Left hindlimb (tissue), 1 donor: ENCODE data around the gene GIMAP7.
"Not testable (repeated sequence)": the region's sequence is repeated elsewhere in the genome, so short reads cannot be mapped to it uniquely, and the experiment has no call there.

ENCODE experiments used
- DNase-seq: peaks from one replicate; pipeline ENCODE4 v3.0.0-alpha.2; 2018

GIMAP7 gene

GRCh38 chr7:150514748-150515222 is at the start of gene GIMAP7:
Gene GIMAP7, plus strand, starts transcription at chr7:150514872. Its CDS starts 5,103 bp downstream, at chr7:150519975.
- DNase-seq: no peak

GRCh38 chr7:150464962-150465361 is 49.7 kb upstream of the GIMAP7 start:
- DNase-seq: no peak

- DNase-seq: no peak
These were observed 49.3 kb upstream of the GIMAP7 start for GRCh38 chr7:150465414-150465813.

GRCh38 chr7:150466477-150466876 is 48.2 kb upstream of the GIMAP7 start:
- no peak for DNase-seq

GRCh38 chr7:150468241-150468640 is 46.4 kb upstream of the GIMAP7 start:
- no peak for DNase-seq

GRCh38 chr7:150471886-150472285 is 42.8 kb upstream of the GIMAP7 start:
- no peak for DNase-seq

GRCh38 chr7:150473902-150474301 is 40.8 kb upstream of the GIMAP7 start:
- no peak for DNase-seq

- DNase-seq: no peak
These were observed 38.4 kb upstream of the GIMAP7 start for GRCh38 chr7:150476285-150476684.

GRCh38 chr7:150476819-150477631 is 37.6 kb upstream of the GIMAP7 start:
- DNase-seq: no peak

- DNase-seq: no peak
These were observed 35.5 kb upstream of the GIMAP7 start for GRCh38 chr7:150479023-150479716.

- no peak for DNase-seq
These were observed 33.3 kb upstream of the GIMAP7 start for GRCh38 chr7:150481186-150481920.

GRCh38 chr7:150481922-150482321 is 32.8 kb upstream of the GIMAP7 start:
- no peak for DNase-seq

- DNase-seq: not testable (repeated sequence)
These were observed 31.2 kb upstream of the GIMAP7 start for GRCh38 chr7:150483514-150483913.

- DNase-seq: not testable (repeated sequence)
These were observed 30.6 kb upstream of the GIMAP7 start for GRCh38 chr7:150484071-150484470.

GRCh38 chr7:150487625-150488024 is 27.0 kb upstream of the GIMAP7 start:
- no peak for DNase-seq

GRCh38 chr7:150489782-150490181 is 24.9 kb upstream of the GIMAP7 start:
- no peak for DNase-seq

GRCh38 chr7:150493442-150493841 is 21.2 kb upstream of the GIMAP7 start:
- DNase-seq: not testable (repeated sequence)

- no peak for DNase-seq
These were observed 12.2 kb upstream of the GIMAP7 start for GRCh38 chr7:150502519-150502918.

GRCh38 chr7:150503155-150503554 is 11.5 kb upstream of the GIMAP7 start:
- no peak for DNase-seq

- no peak for DNase-seq
These were observed 11.1 kb upstream of the GIMAP7 start for GRCh38 chr7:150503581-150503980.

- no peak for DNase-seq
These were observed 6.6 kb upstream of the GIMAP7 start for GRCh38 chr7:150507947-150508602.

- no peak for DNase-seq
These were observed 3.6 kb upstream of the GIMAP7 start for GRCh38 chr7:150511048-150511447.

- no peak for DNase-seq
These were observed 914 bp upstream of the GIMAP7 start for GRCh38 chr7:150513758-150514157.
